Activated CD8-positive, alpha-beta T cell treated with anti-CD3 and anti-CD28 coated beads for 36 hours (primary cell): Measurements from ENCODE around the gene POLQ. TPM values are rescaled to one million over a fixed set of nuclear protein-coding genes. Genes with fewer than 3 reads are reported as not detected.

Source experiments
- ATAC-seq: fragments of 200-7000 bp; cut with Tn5 transposase; one replicate; pipeline ENCODE4 v1.10.0; 2021; ENCODE audit warnings: mild to moderate bottlenecking, moderate library complexity
- CTCF ChIA-PET: fragments of 350-600 bp; sonication (Branson Sonifier 250); formaldehyde crosslinking; loops from one replicate; lab custom pipeline; 2021; ENCODE audit warnings: antibody characterized with exemption; lab: Charles Lee
- POLR2A ChIA-PET: fragments of 350-600 bp; sonication (Branson Sonifier 250); formaldehyde crosslinking; loops from one replicate; lab custom pipeline; 2021; ENCODE audit warnings: antibody characterized with exemption; lab: Charles Lee
- DNase-seq: peaks from one replicate; pipeline ENCODE4 v3.0.0-alpha.2; 2020
- H3K27ac Mint-ChIP-seq: one replicate; pipeline ENCODE4 v1.8.0; 2021; ENCODE audit warnings: mild to moderate bottlenecking, mixed read lengths
- H3K27me3 Mint-ChIP-seq: one replicate; pipeline ENCODE4 v1.8.0; 2021; ENCODE audit warnings: mixed read lengths
- H3K36me3 Mint-ChIP-seq: one replicate; pipeline ENCODE4 v1.8.0; 2021; ENCODE audit warnings: low read depth, mixed read lengths
- H3K4me1 Mint-ChIP-seq: one replicate; pipeline ENCODE4 v1.8.0; 2021; ENCODE audit warnings: low read depth, mixed read lengths
- H3K4me3 Mint-ChIP-seq: one replicate; pipeline ENCODE4 v1.8.0; 2021; ENCODE audit warnings: mild to moderate bottlenecking, moderate library complexity, mixed read lengths
- H3K9me3 Mint-ChIP-seq: one replicate; pipeline ENCODE4 v1.8.0; 2021; ENCODE audit warnings: mixed read lengths
- CTCF ChIP-seq: fragments of 200-600 bp; IDR thresholded peaks from one replicate; pipeline ENCODE4 v1.8.0; 2022; ENCODE audit warnings: antibody characterized with exemption, mild to moderate bottlenecking
- intact Hi-C: fragments of 100-400 bp; cut with micrococcal nuclease; formaldehyde crosslinking; loops from one replicate; pipeline ENCODE4 v1.10.0; 2022
- total RNA-seq, 2 experiments: library from RNA; stranded (reverse); gene quantifications; one replicate each; pipeline ENCODE4 v1.2.3, GENCODE V29; 2021

The POLQ gene
- total RNA-seq, 2 experiments from 2014 or later = 22.0 to 23.6 TPM

- DNase-seq (no peak), ATAC-seq (no peak)
- intact Hi-C loops = no loop called here
- Mint-ChIP-seq H3K4me3 (no peak overlapping the region), H3K27me3 (peaks cover 8% of the 10 kb centered on the region), H3K4me1 (no peaks in the 10 kb centered on the region), H3K36me3 (no peaks in the 10 kb centered on the region), H3K27ac (no peak overlapping the region), H3K9me3 (no peaks in the 10 kb centered on the region)
- ChIA-PET CTCF (no interaction called here), POLR2A (no interaction called here)
- TF ChIP-seq CTCF = no peak
Measured at GRCh38 chr3:121581691-121582090, 35.9 kb upstream of the POLQ start.

GRCh38 chr3:121574449-121574848, 28.7 kb upstream of the POLQ start:
- no peaks in the 10 kb centered on the region for H3K9me3 Mint-ChIP-seq
- DNase-seq = no peak
- H3K27ac Mint-ChIP-seq = no peak overlapping the region
- no peaks in the 10 kb centered on the region for H3K27me3 Mint-ChIP-seq
- intact Hi-C loops = no loop called here
- no peak for TF ChIP-seq CTCF
- H3K36me3 Mint-ChIP-seq = no peaks in the 10 kb centered on the region
- H3K4me3 Mint-ChIP-seq = no peak overlapping the region
- no peak for ATAC-seq
- ChIA-PET CTCF (no interaction called here), POLR2A (no interaction called here)
- no peaks in the 10 kb centered on the region for H3K4me1 Mint-ChIP-seq

- ATAC-seq = no peak
- CTCF ChIA-PET = no interaction called here
Measured at GRCh38 chr3:121567649-121568048, 21.9 kb upstream of the POLQ start, which contains the start of gene ARGFX. TSS of gene ARGFX (plus strand) at chr3:121567949. CDS start at chr3:121570714, 2,765 bp downstream.

GRCh38 chr3:121566773-121567172, 21.0 kb upstream of the POLQ start:
- no peak for DNase-seq
- Mint-ChIP-seq H3K36me3 (no peaks in the 10 kb centered on the region), H3K4me1 (no peaks in the 10 kb centered on the region), H3K27ac (no peak overlapping the region), H3K4me3 (no peak overlapping the region), H3K9me3 (no peaks in the 10 kb centered on the region), H3K27me3 (no peaks in the 10 kb centered on the region)
- intact Hi-C loops = no loop called here
- no peak for TF ChIP-seq CTCF
- POLR2A ChIA-PET = no interaction called here
- CTCF ChIA-PET = no interaction called here
- no peak for ATAC-seq

More at GRCh38 chr3:121567649-121568048, 21.9 kb upstream of the POLQ start, which contains the start of gene ARGFX:
- no peaks in the 10 kb centered on the region for H3K36me3 Mint-ChIP-seq
- POLR2A ChIA-PET = no interaction called here
- no peaks in the 10 kb centered on the region for H3K9me3 Mint-ChIP-seq
- no peaks in the 10 kb centered on the region for H3K4me1 Mint-ChIP-seq
- DNase-seq = no peak
- H3K27me3 Mint-ChIP-seq = no peaks in the 10 kb centered on the region
- H3K27ac Mint-ChIP-seq = no peak within 1 kb of the TSS
- H3K4me3 Mint-ChIP-seq = no peak within 1 kb of the TSS
- intact Hi-C loops = no loop called here
- TF ChIP-seq CTCF = no peak

- CTCF ChIA-PET = no interaction called here
- H3K4me3 Mint-ChIP-seq = no peak overlapping the region
- H3K27me3 Mint-ChIP-seq = peaks cover 2% of the 10 kb centered on the region
- H3K36me3 Mint-ChIP-seq = no peaks in the 10 kb centered on the region
- POLR2A ChIA-PET = no interaction called here
- H3K4me1 Mint-ChIP-seq = no peaks in the 10 kb centered on the region
- no peak for DNase-seq
- intact Hi-C loops = no loop called here
- no peak for TF ChIP-seq CTCF
- ATAC-seq = no peak
- H3K9me3 Mint-ChIP-seq = no peaks in the 10 kb centered on the region
- no peak overlapping the region for H3K27ac Mint-ChIP-seq
Measured at GRCh38 chr3:121562148-121562547, 16.4 kb upstream of the POLQ start.
